SU-DHL-6 (cell line): ENCODE measurements around the gene SYCE1L.

ENCODE experiments used
- CTCF ChIP-seq: fragments of 200-600 bp; sonication (generic); IDR thresholded peaks from one replicate; pipeline ENCODE4 v1.5.1; 2017; ENCODE audit warnings: antibody characterized with exemption, mild to moderate bottlenecking, low read length, moderate library complexity; ENCODE audit not compliant: insufficient read depth, poor library complexity, severe bottlenecking
- EZH2phosphoT487 ChIP-seq: fragments of 200-600 bp; sonication (generic), shearing (Covaris generic); conservative IDR thresholded peaks from 2 replicates; pipeline ENCODE4 v1.6.1; 2018; ENCODE audit warnings: mild to moderate bottlenecking, antibody characterized with exemption, low read length, moderate library complexity, mixed read lengths

GRCh38 chr16:77191259-77191969 is 7.8 kb upstream of the SYCE1L start:
- TF ChIP-seq CTCF (no peak), EZH2phosphoT487 (no peak)
